Esophagus muscularis mucosa (tissue), 2 donors: ENCODE results near the gene UVSSA.

Source experiments
- POLR2A ChIP-seq: fragments of 450-650 bp; IDR thresholded peaks from one replicate; pipeline ENCODE4 v1.6.1; 2017; ENCODE audit warnings: antibody characterized with exemption, moderate library complexity, mild to moderate bottlenecking, low read depth
- POLR2AphosphoS5 ChIP-seq, 2 donors: sonication (generic); formaldehyde crosslinking; IDR thresholded peaks; one replicate each; pipeline ENCODE4 v1.6.1; 2017; ENCODE audit warnings: antibody characterized with exemption in 2 of 2

GRCh38 chr4:1404573-1405253 is 57.7 kb downstream of the UVSSA start:
- no peak for TF ChIP-seq POLR2AphosphoS5 (IDR thresholded peaks at IDR 0.05)
- no peak for TF ChIP-seq POLR2A
